Muscle of leg (tissue), 11 donors: Measurements from ENCODE around the gene ABLIM1. TPM values are rescaled to one million over a fixed set of nuclear protein-coding genes. Genes with fewer than 3 reads are reported as not detected.

Experiments used
- DNase-seq: peaks from one replicate; pipeline ENCODE4 v3.0.0; 2013
- H3K27ac ChIP-seq: one replicate; pipeline ENCODE4 v1.5.1; 2013; ENCODE audit warnings: mild to moderate bottlenecking, low read length, control low read depth
- H3K27me3 ChIP-seq: one replicate; pipeline ENCODE4 v1.6.1; 2013; ENCODE audit warnings: low read length; ENCODE audit not compliant: control insufficient read depth, insufficient read depth
- H3K36me3 ChIP-seq: one replicate; pipeline ENCODE4 v1.6.1; 2013; ENCODE audit warnings: low read length; ENCODE audit not compliant: control insufficient read depth, insufficient read depth
- H3K4me1 ChIP-seq: one replicate; pipeline ENCODE4 v1.6.1; 2013; ENCODE audit warnings: low read length; ENCODE audit not compliant: control insufficient read depth, insufficient read depth
- H3K4me3 ChIP-seq: one replicate; pipeline ENCODE4 v1.5.1; 2013; ENCODE audit warnings: low read length, control low read depth
- H3K9me3 ChIP-seq: replicated peaks from 2 replicates; pipeline ENCODE4 v1.6.1; 2013; ENCODE audit warnings: low read depth, low read length; ENCODE audit not compliant: control insufficient read depth
- WGBS: methylation state at CpG from one replicate; pipeline ENCODE4 v1.1.5; 2013; ENCODE audit warnings: missing lambda C conversion rate; ENCODE audit not compliant: insufficient coverage; 5-methylcytosine and 5-hydroxymethylcytosine counted together
- polyA plus RNA-seq, 8 donors: library from polyadenylated mRNA; unstranded; fragments of 120-200 nt; gene quantifications; one replicate each; pipeline versions ENCODE4 v1.2.1 to v1.2.3, GENCODE V29; 2013; ENCODE audit warnings: inconsistent platforms in 1 of 8, low replicate concordance in 1 of 8; ENCODE audit not compliant: insufficient read length in 8 of 8, insufficient read depth in 1 of 8
- total RNA-seq: library from RNA; stranded (reverse); fragments of 120-200 nt; gene quantifications from one replicate; pipeline ENCODE4 v1.2.4, GENCODE V29; 2013

The ABLIM1 gene
- total and polyA plus RNA-seq, 9 donors, result 27.7 to 62.7 (median 46.2) TPM

DNA sequence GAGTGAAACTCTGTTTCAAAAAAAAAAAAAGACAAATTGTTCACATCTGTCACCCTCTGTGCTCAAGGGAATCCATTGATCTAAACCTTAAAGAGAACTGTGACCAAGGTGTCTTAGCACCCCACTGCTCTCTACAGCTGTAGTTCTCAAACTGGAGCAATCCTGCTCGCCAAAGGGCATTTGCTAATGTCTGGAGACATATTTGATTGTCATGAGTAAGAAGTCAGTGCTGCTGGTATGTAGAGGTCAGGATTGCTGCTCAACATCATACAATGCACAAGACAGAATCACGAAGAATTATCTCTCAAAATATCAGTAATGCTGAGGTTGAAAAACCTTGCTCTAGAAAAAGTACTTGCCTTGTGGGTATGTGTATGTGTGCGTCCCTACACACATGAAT is 30.0 kb downstream of the ABLIM1 start:
- no CpG with 5 or more reads among the region's 3 CpGs for WGBS

DNA sequence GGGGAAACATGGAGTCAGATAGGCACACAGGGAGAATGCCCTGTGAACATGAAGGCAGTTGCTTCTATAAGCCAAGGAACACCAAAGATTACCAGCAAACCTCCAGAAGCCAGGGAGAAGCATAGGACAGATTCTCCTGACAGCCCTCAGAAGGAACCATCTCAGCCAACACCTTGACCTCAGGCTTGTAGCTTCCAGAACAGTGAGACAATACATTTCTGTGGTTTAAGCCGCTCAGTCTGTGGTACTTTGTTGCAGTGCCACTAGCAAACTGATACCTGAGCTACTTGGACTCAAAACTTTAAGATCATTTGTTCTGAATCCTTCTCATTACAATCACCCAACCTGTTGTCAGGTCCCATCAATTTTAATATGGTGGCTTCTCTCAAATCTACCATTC is 31.2 kb downstream of the ABLIM1 start:
- no peak overlapping the region for H3K27ac ChIP-seq

More for the DNA sequence above, 30.0 kb downstream of the ABLIM1 start:
- H3K9me3 ChIP-seq, result peaks cover 4% of the 10 kb centered on the region
- no peak for DNase-seq
- H3K4me3 ChIP-seq, result no peak overlapping the region
- no peaks in the 10 kb centered on the region for H3K36me3 ChIP-seq
- peaks cover 7% of the 10 kb centered on the region for H3K27me3 ChIP-seq
- H3K4me1 ChIP-seq, result peaks cover 17% of the 10 kb centered on the region
- H3K27ac ChIP-seq, result no peak overlapping the region

DNA sequence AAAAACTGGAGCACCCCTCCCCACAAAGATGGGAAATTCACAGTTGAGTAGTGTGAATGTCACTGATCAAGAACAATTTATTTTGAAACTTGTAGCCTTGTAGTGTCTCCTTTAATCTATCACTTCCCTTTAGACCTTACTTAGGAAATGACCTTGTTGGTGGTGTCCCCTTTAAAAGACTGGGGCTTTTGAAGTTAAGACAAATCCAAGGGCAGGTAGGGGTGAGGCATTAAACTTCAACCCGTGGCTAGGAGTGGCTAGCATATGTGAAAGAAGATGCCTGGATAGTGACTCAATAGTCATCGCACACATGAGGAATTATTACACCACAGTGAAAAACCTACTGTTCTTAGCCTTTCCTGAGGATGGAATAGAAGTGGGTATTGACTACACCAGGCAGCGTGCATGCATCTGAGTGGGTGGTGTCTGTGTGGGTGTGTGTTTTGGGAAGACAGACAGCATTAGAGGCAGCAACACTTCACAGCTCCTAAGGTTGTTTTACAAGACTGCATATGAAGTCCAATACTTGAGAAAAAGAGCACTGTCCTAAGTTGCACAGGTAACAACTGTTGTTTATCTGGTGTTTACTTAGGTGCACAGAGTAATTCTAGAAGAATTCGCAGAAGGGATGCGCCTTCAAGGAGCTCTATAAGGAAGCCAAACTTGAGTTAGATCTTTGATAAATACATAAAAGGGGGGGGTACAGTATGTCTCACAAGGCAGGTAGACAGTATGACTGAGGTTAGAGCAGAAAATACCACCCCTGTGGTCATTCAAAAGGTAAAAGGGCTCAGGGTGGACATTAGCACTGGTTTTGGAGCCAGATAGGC is 32.9 kb downstream of the ABLIM1 start:
- H3K36me3 ChIP-seq, result no peaks in the 10 kb centered on the region
- no peak overlapping the region for H3K27ac ChIP-seq
- 100% methylated on average over 3 of the region's 5 CpGs for WGBS
- peaks cover 4% of the 10 kb centered on the region for H3K27me3 ChIP-seq
- peaks cover 8% of the 10 kb centered on the region for H3K4me1 ChIP-seq
- H3K4me3 ChIP-seq, result no peak overlapping the region
- H3K9me3 ChIP-seq, result peaks cover 4% of the 10 kb centered on the region
- no peak for DNase-seq

More for the DNA sequence above, 31.2 kb downstream of the ABLIM1 start:
- Histone ChIP-seq H3K9me3 (peaks cover 4% of the 10 kb centered on the region), H3K36me3 (no peaks in the 10 kb centered on the region), H3K27me3 (peaks cover 7% of the 10 kb centered on the region), H3K4me1 (peaks cover 10% of the 10 kb centered on the region), H3K4me3 (no peak overlapping the region)
- no peak for DNase-seq
- WGBS, result 93% methylated on average over 1 of the region's 1 CpG

DNA sequence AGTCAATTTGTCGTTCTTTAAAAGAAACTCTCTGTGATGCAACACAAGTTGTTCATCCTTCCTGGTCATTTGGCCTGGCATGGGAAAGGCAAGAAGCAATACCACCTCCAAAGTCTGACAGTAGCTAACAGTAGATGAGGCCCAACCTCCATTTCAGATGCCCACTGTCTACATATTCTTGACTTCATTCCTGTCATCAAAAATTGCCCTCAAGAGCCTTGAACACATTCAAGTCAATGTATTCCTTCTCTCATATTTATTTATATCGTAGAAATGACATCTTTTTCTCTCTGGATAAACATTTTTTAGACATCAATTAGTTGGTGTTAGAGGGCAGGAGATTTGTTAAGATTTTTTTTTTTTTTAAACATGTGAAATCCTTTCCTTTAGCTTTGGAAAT is 33.7 kb downstream of the ABLIM1 start:
- Histone ChIP-seq H3K36me3 (no peaks in the 10 kb centered on the region), H3K4me1 (peaks cover 9% of the 10 kb centered on the region), H3K9me3 (peaks cover 4% of the 10 kb centered on the region), H3K4me3 (no peak overlapping the region), H3K27me3 (peaks cover 4% of the 10 kb centered on the region), H3K27ac (no peak overlapping the region)
- DNase-seq, result no peak
- WGBS, result 100% methylated on average over 1 of the region's 2 CpGs

DNA sequence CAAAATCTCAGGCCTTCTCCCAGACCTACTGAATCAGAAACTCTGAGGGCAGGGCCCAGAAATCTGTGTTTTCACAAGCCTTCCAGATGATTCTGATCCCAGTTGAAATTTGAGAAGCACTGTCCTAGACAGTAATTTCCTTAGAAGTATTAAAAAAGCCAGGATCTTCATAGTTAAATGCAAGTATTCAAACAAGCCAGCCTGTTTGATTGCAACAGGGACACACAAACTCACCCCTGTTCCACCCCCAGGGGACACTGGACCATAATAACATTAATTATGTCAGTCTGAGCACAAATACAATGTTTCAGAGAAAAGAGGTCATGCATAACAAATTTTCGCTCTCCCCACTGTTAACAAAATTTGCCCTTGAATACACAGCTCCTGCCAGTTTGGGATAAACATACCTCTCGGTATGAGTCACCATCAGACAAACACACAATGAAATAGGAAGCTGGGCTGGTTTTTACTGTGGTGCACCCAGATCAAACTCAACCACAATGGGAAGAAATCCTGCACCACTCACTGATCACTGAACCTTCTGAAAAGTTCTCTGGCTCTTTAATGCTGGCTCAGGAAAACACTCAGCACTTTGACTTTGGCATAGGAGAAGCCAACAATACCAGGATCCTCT is 34.3 kb downstream of the ABLIM1 start:
- H3K9me3 ChIP-seq, result peaks cover 4% of the 10 kb centered on the region
- no peak for DNase-seq
- H3K4me3 ChIP-seq, result no peak overlapping the region
- H3K4me1 ChIP-seq, result peaks cover 13% of the 10 kb centered on the region
- H3K27ac ChIP-seq, result no peak overlapping the region
- WGBS, result 73% methylated on average over 2 of the region's 2 CpGs
- no peaks in the 10 kb centered on the region for H3K36me3 ChIP-seq
- H3K27me3 ChIP-seq, result no peaks in the 10 kb centered on the region

DNA sequence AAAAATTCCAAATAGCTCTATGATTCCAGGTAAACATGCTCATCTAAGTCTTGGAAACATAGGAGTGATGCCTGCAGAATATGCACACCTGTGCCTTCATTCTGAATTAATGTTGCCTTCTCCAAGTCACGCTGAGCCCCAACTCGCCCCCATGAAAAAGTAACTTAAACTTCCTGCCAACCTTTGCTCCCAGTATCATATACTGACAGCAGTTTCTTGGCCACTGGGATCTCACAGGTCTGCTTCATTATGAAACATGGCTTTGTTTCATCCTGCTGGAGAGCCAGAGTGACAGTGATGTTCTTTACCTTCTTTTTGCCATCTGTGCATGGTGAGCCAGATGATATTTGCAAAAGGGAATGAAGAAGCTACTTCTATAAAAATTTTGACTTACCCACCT is 34.9 kb downstream of the ABLIM1 start:
- Histone ChIP-seq H3K36me3 (no peaks in the 10 kb centered on the region), H3K4me3 (no peak overlapping the region), H3K9me3 (peaks cover 4% of the 10 kb centered on the region), H3K4me1 (peaks cover 13% of the 10 kb centered on the region), H3K27me3 (no peaks in the 10 kb centered on the region), H3K27ac (no peak overlapping the region)
- WGBS, result 81% methylated on average over 2 of the region's 2 CpGs
- no peak for DNase-seq

DNA sequence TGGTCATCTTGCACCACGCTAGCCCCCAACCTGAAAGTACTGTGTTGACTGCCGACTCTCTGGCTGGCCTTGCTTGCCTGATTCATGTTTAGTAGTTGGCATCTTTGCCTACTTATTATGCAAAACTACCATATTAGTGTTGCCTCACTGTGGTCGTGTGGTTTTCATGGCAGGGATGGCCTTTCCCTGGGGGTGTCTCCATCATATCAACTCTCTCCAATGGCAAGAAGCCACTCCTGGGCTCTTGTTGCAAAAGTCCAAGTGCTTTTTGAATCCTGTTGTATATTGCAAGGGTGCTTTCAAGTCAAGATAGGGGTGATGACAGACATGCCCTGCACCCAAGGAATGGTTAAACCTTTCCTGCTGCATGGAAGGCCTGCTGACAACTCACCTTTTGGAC is 39.4 kb downstream of the ABLIM1 start:
- H3K27me3 ChIP-seq, result no peaks in the 10 kb centered on the region
- no peaks in the 10 kb centered on the region for H3K9me3 ChIP-seq
- no peak for DNase-seq
- no peak overlapping the region for H3K27ac ChIP-seq
- H3K36me3 ChIP-seq, result no peaks in the 10 kb centered on the region
- 80% methylated on average over 1 of the region's 3 CpGs for WGBS
- H3K4me1 ChIP-seq, result peaks cover 12% of the 10 kb centered on the region
- H3K4me3 ChIP-seq, result no peak overlapping the region

DNA sequence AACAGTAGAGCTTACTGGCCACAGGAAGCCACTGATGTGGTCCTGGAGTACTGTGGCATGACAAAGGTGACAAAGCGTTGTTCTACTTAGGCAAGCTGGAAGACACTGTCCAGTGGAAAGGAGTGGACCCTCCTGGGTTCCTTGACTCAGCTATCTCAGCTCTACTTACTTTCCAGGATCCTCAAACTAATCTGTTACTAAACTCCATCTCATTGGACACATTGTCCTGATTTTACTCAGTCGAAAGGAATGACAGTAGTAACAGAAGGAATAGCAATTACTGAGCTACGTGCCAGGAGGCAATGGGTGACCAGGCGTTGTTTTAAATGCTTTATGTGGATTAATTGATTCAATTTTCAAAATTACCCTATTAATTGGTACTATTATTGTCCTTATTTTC is 41.6 kb downstream of the ABLIM1 start:
- Histone ChIP-seq H3K36me3 (no peaks in the 10 kb centered on the region), H3K4me3 (no peak overlapping the region), H3K4me1 (peaks cover 5% of the 10 kb centered on the region), H3K9me3 (no peaks in the 10 kb centered on the region), H3K27ac (no peak overlapping the region), H3K27me3 (no peaks in the 10 kb centered on the region)
- WGBS, result no CpG with 5 or more reads among the region's 4 CpGs
- DNase-seq, result no peak

DNA sequence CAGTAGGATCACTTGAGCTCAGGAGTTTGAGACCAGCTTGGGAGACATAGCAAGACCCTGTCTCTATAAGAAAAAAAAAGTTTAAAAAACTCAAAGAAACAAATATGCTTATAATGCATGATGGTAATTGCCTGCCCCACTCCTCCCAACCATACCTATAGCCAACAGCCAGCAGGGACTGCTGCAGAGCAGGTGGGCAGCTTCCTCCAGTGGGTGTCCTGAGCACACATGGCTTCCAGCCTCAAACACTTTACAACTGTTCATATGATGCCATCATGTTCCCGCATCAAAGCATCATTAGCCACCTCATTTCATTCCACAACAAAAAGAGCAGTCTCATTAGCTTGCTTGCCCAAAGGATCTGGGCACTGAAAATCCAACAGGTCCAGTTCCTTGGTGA is 42.0 kb downstream of the ABLIM1 start:
- Histone ChIP-seq H3K4me3 (no peak overlapping the region), H3K27me3 (no peaks in the 10 kb centered on the region), H3K9me3 (no peaks in the 10 kb centered on the region), H3K27ac (no peak overlapping the region), H3K36me3 (no peaks in the 10 kb centered on the region), H3K4me1 (peaks cover 5% of the 10 kb centered on the region)
- DNase-seq, result no peak
- 100% methylated on average over 1 of the region's 1 CpG for WGBS

DNA sequence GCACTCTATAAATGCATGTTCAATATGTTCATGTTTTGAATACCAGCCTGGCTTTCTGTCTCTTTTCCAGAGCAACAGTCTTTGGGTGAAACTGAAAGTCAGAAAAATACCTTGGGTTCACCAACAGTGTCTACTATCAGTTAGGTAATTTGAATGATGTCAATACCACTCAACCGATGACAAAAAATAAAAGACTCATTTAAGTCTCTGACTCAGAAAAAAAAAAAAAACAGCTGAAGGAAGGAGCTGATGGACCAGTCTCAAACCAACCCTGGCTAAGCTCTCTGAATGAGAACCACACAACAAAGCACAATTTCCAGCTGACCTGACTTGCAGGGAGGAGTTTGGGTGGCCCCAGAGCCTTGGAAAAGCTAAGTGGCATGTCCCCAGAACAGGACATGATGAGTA is 42.5 kb downstream of the ABLIM1 start:
- no peaks in the 10 kb centered on the region for H3K27me3 ChIP-seq
- no CpG with 5 or more reads among the region's 1 CpG for WGBS
- H3K4me3 ChIP-seq, result no peak overlapping the region
- H3K9me3 ChIP-seq, result no peaks in the 10 kb centered on the region
- H3K4me1 ChIP-seq, result peaks cover 5% of the 10 kb centered on the region
- no peak for DNase-seq
- H3K27ac ChIP-seq, result no peak overlapping the region
- H3K36me3 ChIP-seq, result no peaks in the 10 kb centered on the region
